DOHH2 (cell line): ENCODE results near the gene SLC44A5.

Source experiments
- H3F3A ChIP-seq: fragments of 200-600 bp; sonication (generic), shearing (Covaris generic); 2 replicates; pipeline ENCODE4 v1.6.0; 2016; ENCODE audit warnings: antibody characterized with exemption, mild to moderate bottlenecking; ENCODE audit not compliant: control insufficient read depth, insufficient read depth
- H3K27ac ChIP-seq: fragments of 200-600 bp; sonication (generic); 2 replicates; pipeline ENCODE4 v1.5.1; 2014; ENCODE audit warnings: low read depth, mild to moderate bottlenecking, low read length, moderate library complexity
- H3K27me3 ChIP-seq: fragments of 200-600 bp; sonication (generic); 2 replicates; pipeline ENCODE4 v1.6.1; 2014; ENCODE audit warnings: mild to moderate bottlenecking, low read length, mixed read lengths; ENCODE audit not compliant: control insufficient read depth
- H3K36me3 ChIP-seq: fragments of 200-600 bp; sonication (generic); 2 replicates; pipeline ENCODE4 v1.6.1; 2014; ENCODE audit warnings: mild to moderate bottlenecking, low read length, moderate library complexity, mixed read lengths; ENCODE audit not compliant: control insufficient read depth
- H3K4me1 ChIP-seq: fragments of 200-600 bp; sonication (generic); 2 replicates; pipeline ENCODE4 v1.6.1; 2014; ENCODE audit warnings: mild to moderate bottlenecking, low read length, mixed read lengths; ENCODE audit not compliant: control insufficient read depth
- H3K4me2 ChIP-seq: fragments of 200-600 bp; sonication (generic); 2 replicates; pipeline ENCODE4 v1.6.0; 2014; ENCODE audit warnings: mild to moderate bottlenecking, low read length, moderate library complexity
- H3K4me3 ChIP-seq: fragments of 200-600 bp; sonication (generic); 2 replicates; pipeline ENCODE4 v1.5.1; 2014; ENCODE audit warnings: mild to moderate bottlenecking, low read length, mixed read lengths
- H3K79me2 ChIP-seq: fragments of 200-600 bp; sonication (generic); 2 replicates; pipeline ENCODE4 v1.6.1; 2014; ENCODE audit warnings: mild to moderate bottlenecking, low read length, mixed read lengths; ENCODE audit not compliant: control insufficient read depth
- H3K9me2 ChIP-seq: fragments of 200-600 bp; sonication (generic); replicated peaks from 2 replicates; pipeline ENCODE4 v1.6.1; 2014; ENCODE audit warnings: mild to moderate bottlenecking, low read length, mixed read lengths; ENCODE audit not compliant: control insufficient read depth
- H3K9me3 ChIP-seq: fragments of 200-600 bp; sonication (generic); 2 replicates; pipeline ENCODE4 v1.6.1; 2014; ENCODE audit warnings: antibody characterized with exemption, low read length, mixed read lengths; ENCODE audit not compliant: control insufficient read depth, insufficient read depth
- H4K20me1 ChIP-seq: fragments of 200-600 bp; sonication (generic); 2 replicates; pipeline ENCODE4 v1.6.0; 2014; ENCODE audit warnings: low read depth, mild to moderate bottlenecking, antibody characterized with exemption, low read length, moderate library complexity; ENCODE audit not compliant: control insufficient read depth, insufficient read depth
- EZH2phosphoT487 ChIP-seq: fragments of 200-600 bp; sonication (generic); IDR thresholded peaks from 2 replicates; pipeline ENCODE4 v1.6.1; 2017; ENCODE audit warnings: borderline replicate concordance, mild to moderate bottlenecking, antibody characterized with exemption, low read length, moderate library complexity, mixed read lengths
- TF ChIP-seq, protein P1 (sequence below): fragments of 200-600 bp; sonication (generic); IDR thresholded peaks from one replicate; pipeline ENCODE4 v1.5.1; 2014; ENCODE audit warnings: antibody characterized with exemption, mild to moderate bottlenecking, low read depth, low read length; ENCODE audit not compliant: poor library complexity, severe bottlenecking

Gene SLC44A5

GRCh38 chr1:75305061-75305460 is 305.9 kb downstream of the SLC44A5 start:
- Histone ChIP-seq H3K9me3 (no peaks in the 10 kb centered on the region), H3K79me2 (no peaks in the 10 kb centered on the region), H3K4me2 (no peak overlapping the region), H3K27me3 (no peaks in the 10 kb centered on the region), H3K4me3 (no peak overlapping the region), H3K4me1 (peaks cover 6% of the 10 kb centered on the region), H3K36me3 (no peaks in the 10 kb centered on the region), H4K20me1 (no peaks in the 10 kb centered on the region), H3K9me2 (no peaks in the 10 kb centered on the region), H3F3A (no peaks in the 10 kb centered on the region), H3K27ac (no peak overlapping the region)
- TF ChIP-seq EZH2phosphoT487 = no peak
- TF ChIP-seq, protein P1, sequence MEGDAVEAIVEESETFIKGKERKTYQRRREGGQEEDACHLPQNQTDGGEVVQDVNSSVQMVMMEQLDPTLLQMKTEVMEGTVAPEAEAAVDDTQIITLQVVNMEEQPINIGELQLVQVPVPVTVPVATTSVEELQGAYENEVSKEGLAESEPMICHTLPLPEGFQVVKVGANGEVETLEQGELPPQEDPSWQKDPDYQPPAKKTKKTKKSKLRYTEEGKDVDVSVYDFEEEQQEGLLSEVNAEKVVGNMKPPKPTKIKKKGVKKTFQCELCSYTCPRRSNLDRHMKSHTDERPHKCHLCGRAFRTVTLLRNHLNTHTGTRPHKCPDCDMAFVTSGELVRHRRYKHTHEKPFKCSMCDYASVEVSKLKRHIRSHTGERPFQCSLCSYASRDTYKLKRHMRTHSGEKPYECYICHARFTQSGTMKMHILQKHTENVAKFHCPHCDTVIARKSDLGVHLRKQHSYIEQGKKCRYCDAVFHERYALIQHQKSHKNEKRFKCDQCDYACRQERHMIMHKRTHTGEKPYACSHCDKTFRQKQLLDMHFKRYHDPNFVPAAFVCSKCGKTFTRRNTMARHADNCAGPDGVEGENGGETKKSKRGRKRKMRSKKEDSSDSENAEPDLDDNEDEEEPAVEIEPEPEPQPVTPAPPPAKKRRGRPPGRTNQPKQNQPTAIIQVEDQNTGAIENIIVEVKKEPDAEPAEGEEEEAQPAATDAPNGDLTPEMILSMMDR = no peak

- Histone ChIP-seq H3K4me3 (no peak overlapping the region), H3K9me3 (no peaks in the 10 kb centered on the region), H3K4me1 (no peaks in the 10 kb centered on the region), H3K4me2 (no peak overlapping the region), H3K27me3 (no peaks in the 10 kb centered on the region), H4K20me1 (no peaks in the 10 kb centered on the region), H3K27ac (no peak overlapping the region), H3K9me2 (no peaks in the 10 kb centered on the region), H3K36me3 (no peaks in the 10 kb centered on the region), H3K79me2 (no peaks in the 10 kb centered on the region), H3F3A (no peaks in the 10 kb centered on the region)
- TF ChIP-seq EZH2phosphoT487 = no peak
- TF ChIP-seq, protein P1 = no peak
Measured at GRCh38 chr1:75293270-75293669, 317.6 kb downstream of the SLC44A5 start.

DNA sequence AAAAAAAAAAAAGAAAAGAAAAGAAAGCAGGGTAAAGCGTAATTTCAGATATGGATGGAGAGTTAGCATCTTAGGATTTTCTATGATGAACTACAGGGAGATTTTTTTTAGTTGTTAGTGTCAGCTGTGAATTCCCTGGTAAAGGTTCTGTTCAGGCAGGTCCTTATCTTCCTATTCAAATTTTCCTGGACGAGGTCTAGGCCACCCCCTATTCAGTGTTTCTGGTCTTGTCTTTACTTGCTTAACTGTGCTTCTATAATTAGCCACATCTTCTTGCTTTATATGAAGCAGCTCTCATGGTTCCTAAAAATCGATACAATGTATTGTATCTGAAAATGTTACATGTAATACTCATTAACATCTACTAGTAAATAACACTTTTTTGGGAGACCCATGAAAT is 318.9 kb downstream of the SLC44A5 start:
- no peaks in the 10 kb centered on the region for H3K9me3 ChIP-seq
- H3K27me3 ChIP-seq = no peaks in the 10 kb centered on the region
- no peaks in the 10 kb centered on the region for H4K20me1 ChIP-seq
- H3K9me2 ChIP-seq = no peaks in the 10 kb centered on the region
- H3K4me1 ChIP-seq = no peaks in the 10 kb centered on the region
- no peaks in the 10 kb centered on the region for H3F3A ChIP-seq
- no peaks in the 10 kb centered on the region for H3K36me3 ChIP-seq
- TF ChIP-seq, protein P1 = no peak
- no peak for TF ChIP-seq EZH2phosphoT487
- H3K4me2 ChIP-seq = no peak overlapping the region
- no peak overlapping the region for H3K4me3 ChIP-seq
- H3K79me2 ChIP-seq = no peaks in the 10 kb centered on the region
- H3K27ac ChIP-seq = no peak overlapping the region

DNA sequence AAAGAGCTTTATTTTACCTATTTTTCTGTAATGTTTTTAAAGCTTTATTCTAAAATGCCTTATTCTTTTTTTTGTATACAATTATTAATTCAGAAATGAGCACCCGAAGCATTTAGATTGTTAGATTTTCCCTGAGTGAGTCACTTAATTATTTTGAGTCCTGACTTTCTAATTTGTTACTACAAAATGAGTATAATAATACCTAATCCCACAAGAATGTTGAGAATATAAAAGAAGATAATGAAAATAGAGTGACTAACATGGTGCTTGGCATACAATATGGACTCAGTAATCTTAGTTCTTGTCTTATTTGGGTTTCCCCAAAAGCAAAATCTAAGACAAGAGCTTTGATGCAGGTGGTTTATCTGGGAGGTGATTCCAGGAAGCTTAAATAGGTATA is 334.5 kb downstream of the SLC44A5 start:
- Histone ChIP-seq H3K9me3 (no peaks in the 10 kb centered on the region), H3K27me3 (no peaks in the 10 kb centered on the region), H3K9me2 (no peaks in the 10 kb centered on the region), H3K79me2 (no peaks in the 10 kb centered on the region), H3F3A (no peaks in the 10 kb centered on the region), H3K4me3 (no peak overlapping the region), H3K36me3 (no peaks in the 10 kb centered on the region), H4K20me1 (no peaks in the 10 kb centered on the region), H3K27ac (no peak overlapping the region), H3K4me1 (no peaks in the 10 kb centered on the region), H3K4me2 (no peak overlapping the region)
- no peak for TF ChIP-seq EZH2phosphoT487
- TF ChIP-seq, protein P1 = no peak
